HG02973 (cell line): ENCODE measurements around the gene LGR4.

ENCODE experiments used
- ATAC-seq: cut with Tn5 transposase; IDR thresholded peaks from one replicate; pipeline ENCODE4 v1.9.1; 2021; ENCODE audit warnings: moderate library complexity; ENCODE audit not compliant: unreplicated experiment

Gene LGR4

DNA sequence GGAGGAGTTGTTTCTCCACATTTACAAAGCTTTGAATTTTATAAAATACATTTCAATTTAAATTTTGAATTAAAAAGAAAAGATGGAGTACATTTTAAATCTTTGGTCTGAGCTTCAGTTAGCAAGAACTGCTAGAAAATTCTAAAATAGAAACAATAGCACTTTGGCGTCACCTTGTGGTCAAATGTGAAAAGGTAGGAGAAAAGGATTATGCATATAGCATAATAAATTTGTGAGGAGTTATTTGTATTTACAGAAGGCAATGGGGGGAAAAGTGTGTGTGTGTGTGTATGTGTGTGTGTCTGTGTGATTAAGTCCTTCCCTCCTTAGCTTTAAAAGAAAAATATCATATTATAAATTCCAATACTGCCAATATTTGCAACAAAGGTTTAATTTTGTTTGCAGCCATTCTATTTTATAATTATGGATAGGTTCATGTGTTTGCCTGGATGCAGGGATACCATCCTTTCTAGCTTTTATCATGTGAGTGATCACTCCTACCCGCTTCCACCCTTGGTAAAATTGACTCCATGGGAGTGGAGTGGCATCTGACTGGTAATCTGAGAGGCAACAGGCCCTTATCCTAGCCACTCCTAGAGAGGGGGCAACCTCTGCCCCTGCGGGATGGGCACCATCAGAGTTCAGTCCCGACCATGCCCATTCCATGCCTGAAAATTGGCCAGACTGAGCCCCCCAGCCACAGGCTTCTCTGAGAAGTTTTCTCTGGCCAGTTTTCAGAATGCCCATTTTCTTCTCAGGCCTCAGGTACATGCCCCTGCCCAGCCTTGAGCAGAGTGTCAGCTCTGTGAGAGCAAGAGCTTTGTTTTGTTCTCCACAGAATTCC lies 13.6 kb upstream of the LGR4 start:
- peak; percentile 65 for ATAC-seq

DNA sequence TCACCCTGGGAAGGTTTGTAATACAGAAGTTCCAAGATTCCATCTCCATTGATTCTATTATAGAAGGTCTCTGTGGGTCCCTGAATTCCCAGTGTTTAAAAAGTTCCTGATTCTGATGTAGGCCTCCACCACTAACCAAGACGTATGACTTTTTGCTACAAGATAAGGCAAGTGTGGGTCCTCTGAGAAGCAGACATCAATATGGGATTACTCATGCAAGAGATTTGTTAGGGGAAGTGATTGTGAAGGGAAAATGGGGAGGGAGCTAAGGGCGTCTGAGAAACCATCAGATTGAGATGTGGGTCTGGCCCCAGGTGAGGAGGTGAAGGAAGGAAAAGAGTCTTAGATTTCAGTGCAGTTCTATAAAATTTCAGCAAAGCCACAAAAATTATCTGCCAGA lies 10.2 kb upstream of the LGR4 start:
- no peak for ATAC-seq

DNA sequence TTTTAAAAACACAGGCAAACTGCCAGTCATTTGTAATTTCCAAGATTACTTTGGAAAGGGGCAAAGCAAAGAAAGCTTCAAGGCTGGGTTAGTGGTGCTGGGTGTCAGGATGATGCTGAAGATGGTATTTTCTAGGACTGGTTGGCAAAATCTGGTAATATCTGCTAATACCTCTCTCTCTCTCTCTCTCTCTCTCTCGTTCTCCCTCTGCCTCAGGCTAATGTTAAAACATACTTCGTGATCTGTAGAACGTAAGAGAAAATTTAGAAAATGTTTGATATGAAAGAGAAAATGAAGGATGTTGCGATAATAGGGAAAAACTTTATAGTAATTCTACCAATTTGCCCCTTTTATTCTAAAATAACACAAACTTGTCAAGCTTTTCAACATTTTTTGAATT lies 9.4 kb upstream of the LGR4 start:
- no peak for ATAC-seq

DNA sequence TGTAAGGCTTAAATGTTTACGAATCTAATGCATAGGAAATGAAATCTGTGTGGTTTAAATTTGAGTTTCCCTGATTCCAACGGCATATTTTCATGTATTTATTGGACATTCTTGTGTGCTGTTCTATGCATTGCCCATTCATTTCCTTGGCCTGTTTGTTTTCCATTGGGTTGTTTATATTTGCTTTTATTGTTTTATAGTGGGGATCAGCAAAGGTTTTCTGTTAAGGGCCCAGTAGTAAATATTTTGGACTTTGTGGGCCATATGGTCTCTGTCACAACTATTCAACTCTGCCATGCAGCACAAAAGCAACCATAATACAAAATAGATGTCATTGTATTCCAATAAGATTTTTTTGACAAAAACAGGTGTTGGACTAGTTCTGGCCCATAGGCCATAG lies 5.2 kb upstream of the LGR4 start:
- ATAC-seq = no peak

DNA sequence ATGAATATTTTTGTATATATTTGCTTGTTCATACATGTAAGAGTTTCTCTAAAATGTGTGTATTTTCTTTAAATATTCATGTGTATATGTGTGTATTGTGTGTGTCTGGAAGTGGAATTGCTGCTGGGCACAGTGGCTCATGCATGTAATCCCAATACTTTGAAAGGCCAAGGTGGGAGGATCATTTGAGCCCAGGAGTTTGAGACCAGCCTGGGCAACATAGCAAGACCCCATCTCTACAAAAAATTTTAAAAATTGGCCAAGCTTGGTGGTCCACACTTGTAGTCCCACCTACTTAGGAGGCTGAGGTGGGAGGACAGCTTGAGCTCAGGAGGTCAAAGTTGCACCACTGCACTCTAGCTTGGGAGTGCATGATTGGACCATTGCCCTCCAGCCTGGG lies 4.7 kb upstream of the LGR4 start:
- no peak for ATAC-seq

DNA sequence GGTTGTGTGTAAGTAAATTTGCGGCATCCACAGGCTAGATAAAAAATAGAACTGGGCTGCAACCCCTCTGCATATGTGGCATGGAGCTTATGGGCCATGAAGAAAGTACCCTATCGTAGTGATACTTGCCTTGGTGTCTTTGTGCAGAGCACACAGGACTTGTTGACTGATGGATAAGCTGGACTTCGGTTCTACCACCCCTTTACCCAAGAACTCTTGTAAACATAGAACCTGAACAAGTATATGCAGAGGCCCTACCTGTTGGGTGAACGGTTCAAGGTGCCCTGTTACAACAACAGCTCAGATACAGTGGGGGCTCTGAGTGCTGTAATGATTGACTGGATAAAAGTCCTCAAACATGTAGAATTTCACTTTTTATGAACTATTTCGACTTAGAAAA lies 3.0 kb upstream of the LGR4 start:
- no peak for ATAC-seq

DNA sequence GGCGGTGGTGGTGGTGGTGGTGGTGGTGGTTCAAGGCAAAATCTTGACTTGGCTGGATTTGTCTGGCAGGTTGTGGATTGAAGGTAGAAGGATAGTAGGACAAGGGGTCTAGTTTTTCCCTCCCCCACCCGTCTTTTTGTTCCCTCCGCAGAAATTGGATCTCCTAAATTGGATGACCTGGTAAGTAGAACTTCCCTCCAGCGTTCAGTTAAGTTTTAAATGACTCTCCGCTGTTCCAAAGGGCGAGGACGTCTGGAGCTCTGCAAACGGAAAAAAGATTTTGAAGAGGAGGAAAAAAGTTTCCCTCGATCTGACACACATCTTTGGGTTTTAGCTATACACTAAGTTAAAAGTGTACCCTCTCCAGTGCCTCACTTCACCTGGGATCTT lies 422 bp upstream of the LGR4 start:
- no peak for ATAC-seq

DNA sequence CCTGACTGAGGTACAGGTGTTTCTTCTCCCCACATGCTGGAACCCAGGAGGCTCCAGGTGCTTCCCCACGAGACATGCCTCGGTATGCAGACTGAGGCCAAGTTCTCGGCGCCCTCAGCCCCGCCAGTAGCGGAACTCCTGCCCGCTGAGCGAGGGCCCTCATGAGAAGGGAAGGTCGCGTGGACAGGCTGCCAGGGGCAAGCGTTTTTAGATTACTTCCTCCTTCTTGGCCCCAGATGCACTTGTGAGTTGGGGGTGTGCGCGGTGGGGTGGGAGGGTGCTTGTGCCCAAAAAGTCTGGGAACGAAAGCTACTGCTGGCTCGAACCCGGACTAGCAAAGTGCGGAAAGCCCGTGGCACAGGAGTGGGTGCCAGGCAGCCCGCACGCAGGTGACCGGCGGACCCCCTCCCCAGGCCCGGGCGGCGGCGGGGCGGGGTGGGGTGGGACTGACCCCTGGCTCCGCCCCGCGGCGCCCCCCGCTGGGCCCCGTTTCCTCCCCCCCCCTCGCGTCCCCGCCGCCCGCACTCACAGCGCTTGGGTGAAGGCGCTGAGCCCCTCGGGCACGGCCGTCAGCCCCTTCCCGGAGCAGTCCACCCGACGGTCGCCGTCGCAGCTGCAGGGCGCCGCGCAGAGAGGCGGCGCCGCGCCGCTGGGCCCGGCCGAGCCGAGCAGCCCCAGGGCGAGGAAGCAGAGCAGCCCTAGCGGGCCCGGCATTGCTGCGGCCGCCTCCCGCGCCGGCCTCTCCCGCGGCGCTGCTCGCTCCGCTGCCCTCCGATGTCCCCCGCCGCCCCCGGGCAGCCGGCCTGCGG lies 797 bp downstream of the LGR4 start:
- peak; percentile 32 for ATAC-seq

DNA sequence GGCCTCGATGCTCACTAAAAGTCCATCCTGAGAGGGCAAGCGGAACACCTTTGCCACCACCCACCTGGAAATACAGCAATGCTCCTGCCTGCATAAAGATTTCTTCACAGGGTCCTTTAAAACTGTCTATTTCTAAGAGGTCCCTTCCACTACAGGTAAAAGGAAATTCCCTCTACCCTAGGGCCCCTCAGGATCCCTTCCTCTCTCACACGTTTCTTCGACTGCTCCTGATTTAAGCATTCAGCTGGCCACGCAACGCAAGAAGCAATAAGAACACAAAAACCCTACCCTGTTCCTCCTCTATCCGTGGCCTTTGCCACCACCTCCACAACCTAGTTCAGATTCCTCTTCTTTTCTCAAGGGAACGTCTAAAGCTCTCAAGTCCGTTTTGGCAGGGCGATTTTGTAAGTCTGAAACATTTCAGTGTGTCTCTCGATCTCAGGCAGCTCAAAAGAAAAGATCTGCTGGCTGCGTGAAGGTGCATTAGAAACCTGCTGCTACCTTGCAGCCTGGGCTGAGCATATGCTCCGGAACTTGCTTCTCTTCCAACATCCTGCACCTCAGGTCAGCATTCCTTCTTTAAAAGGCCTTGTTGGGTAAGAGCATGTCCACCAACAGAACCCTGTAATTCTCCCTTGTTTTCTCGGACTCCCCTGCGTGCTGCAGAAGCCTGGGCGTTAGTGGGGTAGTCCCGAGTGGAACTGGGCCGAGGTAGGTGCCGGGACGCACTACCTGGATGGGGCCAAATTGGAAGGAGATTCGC lies 1.6 kb downstream of the LGR4 start:
- no peak for ATAC-seq

DNA sequence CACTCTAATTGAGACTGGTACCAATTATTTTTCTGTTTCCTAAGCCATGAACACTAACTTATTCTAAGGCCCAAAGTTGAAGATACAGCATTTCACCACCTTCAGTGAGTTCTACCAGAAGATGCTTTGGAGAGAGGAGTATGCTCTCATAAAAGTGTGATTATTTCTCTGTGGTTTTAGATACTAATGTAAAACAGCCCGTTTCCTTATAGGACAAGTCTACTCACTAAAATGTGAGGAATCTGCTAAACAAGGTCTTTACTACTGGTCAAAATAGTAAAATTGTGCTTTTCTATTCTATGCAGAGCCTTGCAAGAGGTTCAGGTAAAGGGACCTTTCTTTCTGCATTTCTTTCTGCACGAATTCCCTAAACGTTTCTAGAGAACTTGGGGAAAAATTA lies 2.4 kb downstream of the LGR4 start:
- no peak for ATAC-seq

DNA sequence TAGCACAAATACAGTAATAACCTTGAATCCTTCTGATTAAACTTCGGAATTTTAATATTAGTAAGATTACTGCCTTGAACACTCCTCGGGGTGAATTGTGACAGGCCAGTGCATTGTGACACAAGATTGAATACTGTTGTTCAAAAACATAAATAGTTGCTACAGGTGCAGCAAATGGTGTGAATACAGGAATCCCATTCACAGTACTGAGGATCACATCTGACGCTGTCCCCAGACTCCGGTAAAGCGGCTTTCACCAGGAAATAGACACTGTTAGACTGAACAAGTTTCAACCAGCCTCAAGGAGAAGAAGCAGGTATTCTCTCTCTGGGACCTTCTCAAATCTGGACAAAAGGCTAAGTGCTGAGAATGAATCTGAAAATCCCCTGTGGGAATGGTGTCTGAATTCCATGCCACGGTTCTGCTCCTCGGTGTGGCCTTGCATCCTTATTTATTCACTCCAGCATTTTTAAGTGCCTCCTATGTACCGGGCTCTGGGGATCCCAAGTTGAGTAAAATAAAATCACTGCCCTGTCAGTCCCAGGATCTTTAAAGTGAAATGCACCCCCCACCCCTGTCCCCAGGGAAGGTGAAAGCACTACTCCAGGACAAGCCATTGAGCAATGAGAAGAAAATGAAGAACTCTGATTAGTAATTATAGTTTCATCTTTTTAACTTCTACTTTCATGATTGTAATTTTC lies 3.4 kb downstream of the LGR4 start:
- no peak for ATAC-seq

DNA sequence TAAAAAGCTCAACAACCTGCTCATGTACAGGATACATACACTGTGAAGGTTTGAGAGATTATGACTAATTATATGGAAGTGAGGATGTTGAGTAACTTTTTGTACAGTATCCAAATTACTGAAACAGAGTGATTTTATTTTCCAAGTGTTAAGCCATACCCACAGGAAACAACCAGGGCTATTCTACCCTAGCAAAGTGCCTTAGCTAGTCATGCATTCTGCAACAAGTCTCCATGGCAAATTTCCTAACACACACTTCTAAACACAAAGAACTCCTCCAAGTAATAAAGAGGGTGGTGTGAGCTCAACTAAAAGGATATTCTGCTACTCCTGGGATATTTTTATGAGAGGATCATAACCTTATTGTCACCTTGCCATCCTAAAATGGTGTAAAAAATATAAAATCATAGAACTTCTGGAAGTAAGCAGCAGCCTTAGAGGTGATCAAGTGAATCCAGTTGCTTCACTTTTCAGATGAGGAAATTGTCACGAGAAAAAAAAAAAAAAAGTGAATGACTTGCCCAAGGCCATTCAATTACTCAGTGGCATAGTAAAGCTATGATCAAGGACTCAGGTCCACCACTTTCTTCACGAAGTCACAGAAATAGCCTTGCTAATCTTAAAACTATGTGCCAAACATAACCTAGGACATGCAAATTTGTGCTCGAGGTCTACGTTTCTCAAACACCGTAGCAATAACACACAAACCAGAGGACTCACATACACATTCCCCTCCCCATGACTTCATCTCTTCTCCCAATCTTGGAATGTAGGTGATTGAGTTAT lies 4.2 kb downstream of the LGR4 start:
- ATAC-seq = no peak

DNA sequence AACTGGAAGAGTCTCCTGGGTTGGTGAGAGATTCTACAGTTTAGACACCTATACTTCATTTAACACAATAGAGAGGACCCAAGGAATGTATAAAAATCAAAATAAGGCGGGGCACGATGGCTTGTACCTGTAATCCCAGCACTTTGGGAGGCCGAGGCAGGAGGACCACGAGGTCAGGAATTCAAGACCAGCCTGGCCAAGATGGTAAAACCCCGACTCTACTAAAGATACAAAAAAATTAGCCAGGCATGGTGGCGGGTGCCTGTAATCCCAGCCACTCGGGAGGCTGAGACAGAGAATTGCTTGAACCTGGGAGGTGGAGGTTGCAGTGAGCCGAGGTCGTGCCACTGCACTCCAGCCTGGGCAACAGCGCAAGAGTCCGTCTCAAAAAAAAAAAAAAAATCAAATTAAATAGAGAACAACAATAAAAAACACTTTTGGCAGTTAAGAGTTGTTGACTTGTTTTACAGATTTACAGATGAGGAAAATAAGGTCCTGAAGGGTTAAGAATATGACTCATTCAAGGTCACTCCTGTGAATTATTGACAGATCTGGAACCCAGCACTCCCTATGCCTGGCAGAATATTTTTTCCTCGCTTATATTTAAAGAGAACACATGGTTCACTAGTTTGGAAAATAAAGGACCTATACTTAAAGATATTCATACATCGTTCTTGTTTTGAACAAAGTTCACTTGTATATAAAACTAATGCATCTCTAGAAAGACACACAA lies 5.2 kb downstream of the LGR4 start:
- ATAC-seq = no peak

DNA sequence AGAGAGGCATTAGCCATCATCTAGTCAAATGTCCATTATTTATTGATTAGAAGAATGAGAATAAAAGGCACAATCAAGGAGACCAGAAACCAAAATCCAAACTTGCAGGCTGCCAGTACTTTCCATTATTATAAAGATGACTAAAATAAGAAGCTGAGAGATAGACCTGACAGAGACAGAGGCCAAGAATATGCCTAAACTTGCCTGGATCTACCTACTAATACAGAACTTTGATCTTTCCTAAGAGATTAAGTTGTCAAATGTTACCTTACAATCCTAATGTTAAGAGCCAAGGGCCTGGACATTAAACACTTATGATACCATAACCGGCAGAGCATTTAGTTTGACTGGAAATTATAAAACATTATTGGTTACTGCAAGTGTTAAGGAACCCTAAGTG lies 6.2 kb downstream of the LGR4 start:
- ATAC-seq = no peak

DNA sequence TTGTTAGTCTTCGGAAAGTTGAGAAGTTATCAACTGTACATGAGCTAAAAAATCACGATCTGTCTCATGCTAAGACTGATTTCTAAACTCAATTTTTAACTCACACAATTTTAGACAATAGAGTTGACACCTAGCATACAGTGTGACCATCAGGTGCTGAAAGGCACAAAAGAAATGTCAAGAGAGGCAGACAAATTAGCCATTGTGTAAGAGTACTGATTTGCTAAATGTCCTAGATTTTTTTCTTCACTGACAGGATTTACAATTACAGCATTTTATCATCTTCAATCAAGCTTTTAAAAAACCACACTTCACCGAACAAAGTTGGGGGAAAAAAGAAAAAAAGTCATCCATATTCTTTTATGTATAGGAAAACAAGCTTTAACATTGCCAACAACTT lies 7.0 kb downstream of the LGR4 start:
- ATAC-seq = no peak

DNA sequence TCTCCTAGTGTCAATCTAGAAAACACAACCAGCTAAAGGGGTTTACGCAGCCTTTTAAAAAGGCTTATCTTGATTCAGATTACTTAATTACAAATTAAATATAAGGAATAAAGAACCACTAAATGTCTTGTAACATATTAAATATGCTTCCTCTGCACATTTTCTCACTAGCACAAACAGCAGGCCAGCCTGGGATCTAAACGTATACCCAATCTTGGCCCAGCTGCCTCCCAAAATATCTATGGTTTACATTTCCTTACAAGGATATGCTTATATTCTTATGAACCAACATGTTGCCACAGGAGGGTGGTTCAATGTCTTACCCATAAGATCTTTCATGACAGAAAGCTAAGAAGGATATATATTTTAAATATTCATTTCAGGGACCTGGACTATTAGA lies 7.7 kb downstream of the LGR4 start:
- no peak for ATAC-seq

DNA sequence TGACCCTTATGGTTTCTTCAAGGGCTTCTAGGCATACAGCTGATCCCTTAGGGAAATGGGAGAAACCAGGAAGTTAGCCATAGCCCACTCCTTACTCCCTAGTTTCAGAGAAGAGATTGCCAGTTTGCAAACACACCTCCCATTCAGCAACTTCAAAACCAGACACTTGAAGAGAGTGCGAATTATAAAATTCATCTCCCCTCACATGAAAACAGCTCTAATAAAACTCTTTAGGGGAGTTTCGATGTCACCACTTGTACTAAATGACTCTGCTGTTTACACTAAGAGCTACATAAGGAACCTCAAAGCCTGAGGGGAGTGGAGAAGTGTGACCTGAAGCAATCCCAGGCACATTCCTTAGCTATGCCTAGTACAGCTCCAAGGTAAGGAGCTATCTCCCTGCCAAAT lies 8.3 kb downstream of the LGR4 start:
- ATAC-seq = no peak

DNA sequence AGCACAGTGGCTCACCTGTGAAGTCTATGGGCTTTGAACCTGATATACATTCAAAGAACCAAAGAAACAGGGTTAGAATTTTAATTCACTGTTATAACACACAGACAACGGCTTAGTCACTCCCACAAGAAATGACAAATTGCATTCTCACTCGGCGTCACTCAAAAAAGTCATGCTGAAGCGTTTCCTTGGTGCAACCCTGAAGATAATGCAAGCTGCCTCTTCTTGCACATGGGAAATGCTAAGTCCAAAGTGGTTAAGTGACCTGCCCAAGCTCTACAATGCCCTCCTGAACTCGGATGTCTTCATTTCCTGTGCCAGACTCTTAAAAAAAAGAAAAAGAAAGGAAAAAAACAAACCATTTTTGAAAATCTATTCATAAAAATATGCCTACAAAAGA lies 10.0 kb downstream of the LGR4 start:
- no peak for ATAC-seq

DNA sequence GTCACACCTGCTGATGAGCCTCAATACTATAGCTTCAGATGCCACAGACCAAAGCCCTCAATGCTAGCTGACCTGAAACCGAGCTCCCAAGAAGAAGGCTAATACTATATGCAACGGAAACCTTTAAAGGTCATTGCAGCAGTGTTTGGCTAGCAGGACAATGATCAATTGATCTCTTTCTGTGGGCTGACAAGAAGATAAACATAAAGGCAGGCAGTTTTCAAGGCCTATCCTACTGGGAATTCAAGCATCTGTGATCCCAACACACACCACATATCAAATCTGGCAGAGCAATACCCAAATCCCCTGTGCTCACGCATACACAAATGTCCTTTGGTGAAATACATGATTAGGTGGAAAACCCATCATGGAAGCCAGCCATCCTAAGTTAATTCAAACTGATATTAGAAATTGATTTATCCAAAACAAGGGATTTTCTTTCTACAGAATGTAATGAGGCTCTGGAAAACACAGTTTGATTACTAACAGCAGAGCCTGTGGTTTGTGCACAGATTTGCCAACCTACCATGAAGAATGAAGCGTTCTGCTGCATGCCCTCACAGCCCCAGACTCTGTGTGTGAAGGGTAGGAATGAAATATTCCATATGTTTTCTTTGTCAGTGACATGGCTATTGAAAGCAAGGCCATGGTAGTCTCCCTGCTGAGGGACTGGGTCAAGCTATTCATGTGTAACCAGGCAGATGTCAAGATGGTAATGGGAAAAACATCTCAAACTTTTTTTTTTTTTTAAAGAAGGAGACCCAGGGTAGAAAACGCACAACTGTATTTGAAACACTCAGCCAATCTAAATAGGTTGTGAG lies 12.2 kb downstream of the LGR4 start:
- ATAC-seq = no peak
